GM23338 (cell line): Measurements from ENCODE around the gene KCND2. TPM values are rescaled to one million over a fixed set of nuclear protein-coding genes. Genes with fewer than 3 reads are reported as not detected.

Source experiments
- ATAC-seq: fragments of 200-7000 bp; cut with Tn5 transposase; 3 replicates; pipeline ENCODE4 v1.9.1; 2020
- DNase-seq: peaks from one replicate; pipeline ENCODE4 v3.0.0-alpha.2; 2015; ENCODE audit warnings: low spot score
- H2AFZ ChIP-seq: fragments of 200-600 bp; sonication (generic); 2 replicates; pipeline ENCODE4 v1.8.0; 2016; ENCODE audit warnings: antibody characterized with exemption, mild to moderate bottlenecking, moderate library complexity
- H3F3A ChIP-seq: fragments of 200-600 bp; sonication (generic); replicated peaks from 2 replicates; pipeline ENCODE4 v1.8.0; 2017; ENCODE audit warnings: antibody characterized with exemption, mixed run types, low read depth
- H3K27ac ChIP-seq: fragments of 200-600 bp; sonication (generic); 2 replicates; pipeline ENCODE4 v1.6.1; 2016; ENCODE audit warnings: low read depth
- H3K27me3 ChIP-seq: fragments of 200-600 bp; sonication (generic); 2 replicates; pipeline ENCODE4 v1.8.0; 2016; ENCODE audit warnings: mild to moderate bottlenecking, mixed run types, moderate library complexity; ENCODE audit not compliant: insufficient read depth
- H3K36me3 ChIP-seq: fragments of 200-600 bp; sonication (generic); 2 replicates; pipeline ENCODE4 v1.8.0; 2016; ENCODE audit warnings: mild to moderate bottlenecking; ENCODE audit not compliant: insufficient read depth
- H3K4me1 ChIP-seq: fragments of 200-600 bp; sonication (generic); 2 replicates; pipeline ENCODE4 v1.8.0; 2016; ENCODE audit warnings: mild to moderate bottlenecking, moderate library complexity; ENCODE audit not compliant: insufficient read depth
- H3K4me2 ChIP-seq: fragments of 200-600 bp; sonication (generic); 2 replicates; pipeline ENCODE4 v1.7.1; 2017; ENCODE audit warnings: mixed run types
- H3K4me3 ChIP-seq: fragments of 200-600 bp; sonication (generic); 2 replicates; pipeline ENCODE4 v1.6.1; 2016; ENCODE audit warnings: mixed run types
- H3K79me2 ChIP-seq: fragments of 200-600 bp; sonication (generic); replicated peaks from 2 replicates; pipeline ENCODE4 v1.8.0; 2017; ENCODE audit warnings: mild to moderate bottlenecking; ENCODE audit not compliant: insufficient read depth
- H3K9me2 ChIP-seq: fragments of 200-600 bp; sonication (generic); 2 replicates; pipeline ENCODE4 v1.8.0; 2017; ENCODE audit not compliant: insufficient read depth
- H4K20me1 ChIP-seq: fragments of 200-600 bp; sonication (generic); replicated peaks from 2 replicates; pipeline ENCODE4 v1.8.0; 2017; ENCODE audit warnings: mild to moderate bottlenecking; ENCODE audit not compliant: insufficient read depth
- H3K27ac Mint-ChIP-seq: 2 replicates; pipeline ENCODE4 v1.8.0; 2020; ENCODE audit warnings: inconsistent platforms, mild to moderate bottlenecking, moderate library complexity, mixed read lengths
- H3K27me3 Mint-ChIP-seq: 3 replicates; pipeline ENCODE4 v1.8.0; 2022; ENCODE audit warnings: low read depth, mild to moderate bottlenecking, moderate library complexity, mixed read lengths, inconsistent platforms; ENCODE audit not compliant: insufficient read depth, poor library complexity
- H3K36me3 Mint-ChIP-seq: 3 replicates; pipeline ENCODE4 v1.8.0; 2021; ENCODE audit warnings: low read depth, mild to moderate bottlenecking, inconsistent platforms, moderate library complexity, mixed read lengths
- H3K4me1 Mint-ChIP-seq: 3 replicates; pipeline ENCODE4 v1.8.0; 2020; ENCODE audit warnings: mild to moderate bottlenecking, inconsistent platforms, mixed read lengths
- H3K4me3 Mint-ChIP-seq: 3 replicates; pipeline ENCODE4 v1.8.0; 2021; ENCODE audit warnings: moderate library complexity, mild to moderate bottlenecking, inconsistent platforms, mixed read lengths
- H3K9me3 Mint-ChIP-seq: 3 replicates; pipeline ENCODE4 v1.8.0; 2020; ENCODE audit warnings: moderate library complexity, mild to moderate bottlenecking, inconsistent platforms, mixed read lengths
- CTCF ChIP-seq, 2 experiments: fragments of 200-600 bp in 1 of 2; sonication (generic) in 1 of 2; conservative IDR thresholded peaks; 2 replicates each; pipeline versions ENCODE4 v1.5.1 to v1.6.1; 2016 to 2017; ENCODE audit warnings: antibody characterized with exemption in 2 of 2, low read depth in 2 of 2, mild to moderate bottlenecking in 2 of 2, moderate library complexity in 1 of 2
- EZH2 ChIP-seq: fragments of 200-600 bp; sonication (generic); IDR thresholded peaks from one replicate; pipeline ENCODE4 v1.8.0; 2017; ENCODE audit warnings: antibody characterized with exemption, mild to moderate bottlenecking, low read depth; ENCODE audit not compliant: unreplicated experiment
- EZH2phosphoT487 ChIP-seq: fragments of 200-600 bp; sonication (generic); IDR thresholded peaks from one replicate; pipeline ENCODE4 v1.8.1; 2018; ENCODE audit warnings: antibody characterized with exemption; ENCODE audit not compliant: unreplicated experiment
- JUNB ChIP-seq: IDR thresholded peaks from one replicate; pipeline ENCODE4 v1.6.1; 2016; ENCODE audit warnings: antibody characterized with exemption; ENCODE audit not compliant: unreplicated experiment
- NANOG ChIP-seq: IDR thresholded peaks from 2 replicates; pipeline ENCODE4 v1.6.1; 2016; ENCODE audit warnings: antibody characterized with exemption, borderline replicate concordance
- POLR2AphosphoS5 ChIP-seq: IDR thresholded peaks from 2 replicates; pipeline ENCODE4 v1.6.1; 2016; ENCODE audit warnings: antibody characterized with exemption, low read depth
- ZNF331 ChIP-seq: fragments of 250-450 bp; sonication (Bioruptor Pico); IDR thresholded peaks from 2 replicates; pipeline ENCODE4 v1.5.0; 2020; ENCODE audit warnings: low read depth, mild to moderate bottlenecking, moderate library complexity
- polyA plus RNA-seq: library from polyadenylated mRNA; unstranded; fragments of >200 nt; fragmentation: Nextera tagmentation; extraction: Ambion mirVana; gene quantifications from 2 replicates; pipeline ENCODE4 v1.2.1, GENCODE V29; 2016
- total RNA-seq: library from RNA; depleted of rRNA; stranded (reverse); fragments of >200 nt; shearing (Covaris generic); gene quantifications from 2 replicates; pipeline ENCODE4 v1.2.3, GENCODE V29; 2014
- TF ChIP-seq, protein P1 (sequence below): IDR thresholded peaks from one replicate; pipeline ENCODE4 v1.6.1; 2018; ENCODE audit warnings: antibody characterized with exemption; ENCODE audit not compliant: unreplicated experiment
- TF ChIP-seq, protein P2 (sequence below): IDR thresholded peaks from 2 replicates; pipeline ENCODE4 v1.6.1; 2016; ENCODE audit warnings: antibody characterized with exemption

KCND2 gene
- total and polyA plus RNA-seq, 2 experiments from 2014 or later: 7.1 to 15.6 TPM

DNA sequence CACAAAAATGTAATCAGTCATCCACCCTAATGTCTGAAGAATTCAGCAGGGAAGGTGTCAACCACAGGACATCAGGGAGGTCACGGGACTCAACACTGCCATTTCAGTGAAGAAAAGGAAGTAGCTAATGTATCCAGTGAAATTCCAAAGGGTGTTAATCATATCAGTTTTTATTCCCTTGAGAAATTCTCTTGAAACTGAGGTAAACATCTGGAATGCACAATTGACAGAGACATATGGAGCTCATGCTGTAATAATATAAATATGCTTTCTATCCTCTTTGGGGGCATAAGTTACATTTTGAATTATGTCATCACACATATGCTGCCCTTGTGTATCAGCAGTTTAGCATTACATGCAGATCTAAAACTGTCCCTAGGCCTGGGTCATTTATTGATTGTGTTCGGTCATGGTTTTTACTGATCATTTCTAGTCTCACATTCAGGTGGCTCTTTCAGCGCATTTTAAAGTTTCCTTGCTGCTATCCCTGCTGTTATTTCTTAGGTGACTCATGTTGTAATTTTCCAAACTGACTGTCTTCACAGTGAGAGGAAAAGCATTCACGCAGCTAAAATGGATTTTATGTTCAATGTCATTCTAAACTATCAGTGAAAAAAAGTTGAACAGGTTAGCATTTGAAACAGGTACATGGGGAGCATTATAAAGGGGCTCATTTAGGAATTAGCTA lies 311.1 kb downstream of the KCND2 start:
- no peaks in the 10 kb centered on the region for H3K79me2 ChIP-seq
- H3K27me3 Mint-ChIP-seq: peaks cover 8% of the 10 kb centered on the region
- H3K9me2 ChIP-seq: no peaks in the 10 kb centered on the region
- DNase-seq: peak; percentile 18
- no peaks in the 10 kb centered on the region for H4K20me1 ChIP-seq
- TF ChIP-seq, protein P1, sequence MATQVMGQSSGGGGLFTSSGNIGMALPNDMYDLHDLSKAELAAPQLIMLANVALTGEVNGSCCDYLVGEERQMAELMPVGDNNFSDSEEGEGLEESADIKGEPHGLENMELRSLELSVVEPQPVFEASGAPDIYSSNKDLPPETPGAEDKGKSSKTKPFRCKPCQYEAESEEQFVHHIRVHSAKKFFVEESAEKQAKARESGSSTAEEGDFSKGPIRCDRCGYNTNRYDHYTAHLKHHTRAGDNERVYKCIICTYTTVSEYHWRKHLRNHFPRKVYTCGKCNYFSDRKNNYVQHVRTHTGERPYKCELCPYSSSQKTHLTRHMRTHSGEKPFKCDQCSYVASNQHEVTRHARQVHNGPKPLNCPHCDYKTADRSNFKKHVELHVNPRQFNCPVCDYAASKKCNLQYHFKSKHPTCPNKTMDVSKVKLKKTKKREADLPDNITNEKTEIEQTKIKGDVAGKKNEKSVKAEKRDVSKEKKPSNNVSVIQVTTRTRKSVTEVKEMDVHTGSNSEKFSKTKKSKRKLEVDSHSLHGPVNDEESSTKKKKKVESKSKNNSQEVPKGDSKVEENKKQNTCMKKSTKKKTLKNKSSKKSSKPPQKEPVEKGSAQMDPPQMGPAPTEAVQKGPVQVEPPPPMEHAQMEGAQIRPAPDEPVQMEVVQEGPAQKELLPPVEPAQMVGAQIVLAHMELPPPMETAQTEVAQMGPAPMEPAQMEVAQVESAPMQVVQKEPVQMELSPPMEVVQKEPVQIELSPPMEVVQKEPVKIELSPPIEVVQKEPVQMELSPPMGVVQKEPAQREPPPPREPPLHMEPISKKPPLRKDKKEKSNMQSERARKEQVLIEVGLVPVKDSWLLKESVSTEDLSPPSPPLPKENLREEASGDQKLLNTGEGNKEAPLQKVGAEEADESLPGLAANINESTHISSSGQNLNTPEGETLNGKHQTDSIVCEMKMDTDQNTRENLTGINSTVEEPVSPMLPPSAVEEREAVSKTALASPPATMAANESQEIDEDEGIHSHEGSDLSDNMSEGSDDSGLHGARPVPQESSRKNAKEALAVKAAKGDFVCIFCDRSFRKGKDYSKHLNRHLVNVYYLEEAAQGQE: no peak
- TF ChIP-seq CTCF (conservative IDR thresholded peaks at IDR 0.05; ENCODE audit: low read depth in 2 of 2) (no peak), EZH2phosphoT487 (no peak), POLR2AphosphoS5 (no peak), NANOG (no peak), ZNF331 (no peak), JUNB (no peak)
- no peak overlapping the region for H3K27ac ChIP-seq
- no peak for ATAC-seq
- no peak overlapping the region for H2AFZ ChIP-seq
- H3K27ac Mint-ChIP-seq: no peak overlapping the region
- no peaks in the 10 kb centered on the region for H3F3A ChIP-seq
- H3K4me1 ChIP-seq: peaks cover 7% of the 10 kb centered on the region
- H3K4me1 Mint-ChIP-seq: peaks cover 26% of the 10 kb centered on the region
- no peaks in the 10 kb centered on the region for H3K27me3 ChIP-seq
- H3K4me3 ChIP-seq: no peak overlapping the region
- H3K36me3 ChIP-seq: no peaks in the 10 kb centered on the region
- H3K9me3 Mint-ChIP-seq: no peaks in the 10 kb centered on the region
- H3K4me3 Mint-ChIP-seq: no peak overlapping the region
- H3K4me2 ChIP-seq: no peak overlapping the region
- no peaks in the 10 kb centered on the region for H3K36me3 Mint-ChIP-seq

- H3K9me2 ChIP-seq: no peaks in the 10 kb centered on the region
- ATAC-seq (no peak), DNase-seq (no peak)
- no peak overlapping the region for H3K27ac ChIP-seq
- H3K4me1 ChIP-seq: peaks cover 7% of the 10 kb centered on the region
- no peaks in the 10 kb centered on the region for H3F3A ChIP-seq
- H3K4me1 Mint-ChIP-seq: peaks cover 26% of the 10 kb centered on the region
- H3K36me3 Mint-ChIP-seq: no peaks in the 10 kb centered on the region
- H4K20me1 ChIP-seq: no peaks in the 10 kb centered on the region
- no peaks in the 10 kb centered on the region for H3K27me3 ChIP-seq
- H3K4me2 ChIP-seq: no peak overlapping the region
- H3K4me3 ChIP-seq: no peak overlapping the region
- no peak overlapping the region for H3K4me3 Mint-ChIP-seq
- H3K27ac Mint-ChIP-seq: no peak overlapping the region
- peaks cover 8% of the 10 kb centered on the region for H3K27me3 Mint-ChIP-seq
- no peaks in the 10 kb centered on the region for H3K79me2 ChIP-seq
- no peak overlapping the region for H2AFZ ChIP-seq
- TF ChIP-seq EZH2: no peak
- TF ChIP-seq, protein P2, sequence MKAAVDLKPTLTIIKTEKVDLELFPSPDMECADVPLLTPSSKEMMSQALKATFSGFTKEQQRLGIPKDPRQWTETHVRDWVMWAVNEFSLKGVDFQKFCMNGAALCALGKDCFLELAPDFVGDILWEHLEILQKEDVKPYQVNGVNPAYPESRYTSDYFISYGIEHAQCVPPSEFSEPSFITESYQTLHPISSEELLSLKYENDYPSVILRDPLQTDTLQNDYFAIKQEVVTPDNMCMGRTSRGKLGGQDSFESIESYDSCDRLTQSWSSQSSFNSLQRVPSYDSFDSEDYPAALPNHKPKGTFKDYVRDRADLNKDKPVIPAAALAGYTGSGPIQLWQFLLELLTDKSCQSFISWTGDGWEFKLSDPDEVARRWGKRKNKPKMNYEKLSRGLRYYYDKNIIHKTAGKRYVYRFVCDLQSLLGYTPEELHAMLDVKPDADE: no peak
- no peaks in the 10 kb centered on the region for H3K36me3 ChIP-seq
- H3K9me3 Mint-ChIP-seq: no peaks in the 10 kb centered on the region
Measured at GRCh38 chr7:120586571-120586970, 313.6 kb downstream of the KCND2 start.
